Cardiac fibroblast (primary cell): ENCODE data around the gene DNAJB6.

Source experiments
- DNase-seq, 2 donors: peaks; one replicate each; pipeline versions ENCODE4 v3.0.0 to v3.0.0-alpha.2; 2010; ENCODE audit warnings: low read depth in 2 of 2
- H3K4me3 ChIP-seq, 2 donors: replicated peaks in 1 of 2; 1 replicate in 1 of 2; 2 replicates in 1 of 2; pipeline ENCODE4 v1.5.1; 2011; ENCODE audit warnings: low read depth in 2 of 2, low read length in 2 of 2, mild to moderate bottlenecking in 2 of 2, moderate library complexity in 1 of 2
- TF ChIP-seq, protein P1 (sequence below): IDR thresholded peaks from one replicate; pipeline ENCODE4 v1.5.1; 2011; ENCODE audit warnings: low read depth, mild to moderate bottlenecking, low read length, inconsistent platforms

Gene DNAJB6

DNA sequence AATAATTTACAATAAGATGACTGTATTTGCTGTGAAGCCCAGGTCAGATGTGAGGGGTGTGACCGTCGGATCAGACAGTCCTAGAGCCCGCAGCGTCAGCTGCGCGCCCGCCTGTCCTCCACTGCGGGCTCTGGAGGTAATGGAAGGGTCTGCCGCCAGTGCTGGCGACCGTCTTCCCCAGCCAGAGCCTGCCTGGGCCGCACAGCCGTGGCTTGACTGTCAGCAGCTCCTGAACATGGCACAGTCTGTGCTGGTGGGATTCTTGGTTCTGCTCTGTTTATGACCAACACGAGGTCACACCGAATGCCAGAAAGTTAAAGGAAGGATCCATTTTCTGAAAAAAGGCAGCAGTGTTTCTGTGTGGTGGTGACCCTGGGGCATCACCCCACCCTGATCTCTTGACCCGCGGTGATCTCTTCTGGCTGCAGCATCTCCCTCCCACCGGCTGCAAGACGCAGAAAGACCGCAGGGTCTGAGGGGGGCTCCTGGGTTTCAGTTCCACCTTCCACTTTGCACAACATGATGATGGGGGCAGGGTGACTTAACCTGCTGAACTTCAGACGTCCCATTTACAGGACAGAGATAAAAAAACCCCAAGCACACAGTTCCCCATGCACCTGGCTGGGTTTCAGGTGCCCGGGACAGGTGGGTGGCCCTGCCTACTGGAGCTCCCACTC, 103.7 kb downstream of the DNAJB6 start:
- TF ChIP-seq, protein P1, sequence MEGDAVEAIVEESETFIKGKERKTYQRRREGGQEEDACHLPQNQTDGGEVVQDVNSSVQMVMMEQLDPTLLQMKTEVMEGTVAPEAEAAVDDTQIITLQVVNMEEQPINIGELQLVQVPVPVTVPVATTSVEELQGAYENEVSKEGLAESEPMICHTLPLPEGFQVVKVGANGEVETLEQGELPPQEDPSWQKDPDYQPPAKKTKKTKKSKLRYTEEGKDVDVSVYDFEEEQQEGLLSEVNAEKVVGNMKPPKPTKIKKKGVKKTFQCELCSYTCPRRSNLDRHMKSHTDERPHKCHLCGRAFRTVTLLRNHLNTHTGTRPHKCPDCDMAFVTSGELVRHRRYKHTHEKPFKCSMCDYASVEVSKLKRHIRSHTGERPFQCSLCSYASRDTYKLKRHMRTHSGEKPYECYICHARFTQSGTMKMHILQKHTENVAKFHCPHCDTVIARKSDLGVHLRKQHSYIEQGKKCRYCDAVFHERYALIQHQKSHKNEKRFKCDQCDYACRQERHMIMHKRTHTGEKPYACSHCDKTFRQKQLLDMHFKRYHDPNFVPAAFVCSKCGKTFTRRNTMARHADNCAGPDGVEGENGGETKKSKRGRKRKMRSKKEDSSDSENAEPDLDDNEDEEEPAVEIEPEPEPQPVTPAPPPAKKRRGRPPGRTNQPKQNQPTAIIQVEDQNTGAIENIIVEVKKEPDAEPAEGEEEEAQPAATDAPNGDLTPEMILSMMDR: no peak
- DNase-seq: no peak
- no peak overlapping the region for H3K4me3 ChIP-seq

DNA sequence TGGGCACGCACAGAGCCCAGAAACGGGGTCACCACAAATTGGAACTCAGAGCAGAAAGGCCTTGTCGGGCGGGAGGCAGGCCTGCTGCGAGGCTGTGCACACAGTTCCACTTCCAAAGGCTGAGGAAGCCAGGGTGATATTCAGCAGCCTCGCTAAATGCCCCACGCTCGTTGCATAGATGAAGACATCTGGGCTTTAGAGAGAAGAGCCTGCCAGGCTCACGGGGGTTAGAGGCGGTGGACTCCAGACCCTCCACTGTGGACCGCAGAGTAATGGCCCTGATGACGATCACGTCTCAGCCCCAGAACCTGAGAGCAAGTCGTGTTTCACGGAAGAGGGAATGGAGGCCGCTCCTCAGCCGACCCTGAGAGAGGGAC, 104.2 kb downstream of the DNAJB6 start:
- no peak for DNase-seq
- TF ChIP-seq, protein P1: no peak
- no peak overlapping the region for H3K4me3 ChIP-seq

DNA sequence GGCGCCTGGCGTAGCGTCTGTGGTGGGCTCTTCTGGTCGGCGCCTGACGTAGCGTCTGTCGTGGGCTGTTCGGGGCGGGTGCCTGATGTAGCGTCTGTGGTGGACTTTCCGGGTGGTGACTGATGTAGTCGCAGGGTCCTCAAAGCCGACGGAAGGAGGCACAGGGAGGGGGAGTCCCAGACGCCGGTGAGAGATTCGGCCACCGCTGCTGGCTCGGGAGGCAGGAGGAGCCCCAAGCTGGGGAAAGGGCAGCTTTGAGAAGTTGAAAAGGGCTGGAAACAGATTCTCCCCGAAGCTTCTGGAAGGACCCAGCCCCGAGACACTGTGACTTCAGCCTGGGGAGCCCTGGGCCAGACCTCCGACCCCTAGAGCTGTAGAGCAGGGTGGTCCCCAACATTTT, 105.7 kb downstream of the DNAJB6 start:
- H3K4me3 ChIP-seq: no peak overlapping the region
- TF ChIP-seq, protein P1: no peak
- DNase-seq: no peak

DNA sequence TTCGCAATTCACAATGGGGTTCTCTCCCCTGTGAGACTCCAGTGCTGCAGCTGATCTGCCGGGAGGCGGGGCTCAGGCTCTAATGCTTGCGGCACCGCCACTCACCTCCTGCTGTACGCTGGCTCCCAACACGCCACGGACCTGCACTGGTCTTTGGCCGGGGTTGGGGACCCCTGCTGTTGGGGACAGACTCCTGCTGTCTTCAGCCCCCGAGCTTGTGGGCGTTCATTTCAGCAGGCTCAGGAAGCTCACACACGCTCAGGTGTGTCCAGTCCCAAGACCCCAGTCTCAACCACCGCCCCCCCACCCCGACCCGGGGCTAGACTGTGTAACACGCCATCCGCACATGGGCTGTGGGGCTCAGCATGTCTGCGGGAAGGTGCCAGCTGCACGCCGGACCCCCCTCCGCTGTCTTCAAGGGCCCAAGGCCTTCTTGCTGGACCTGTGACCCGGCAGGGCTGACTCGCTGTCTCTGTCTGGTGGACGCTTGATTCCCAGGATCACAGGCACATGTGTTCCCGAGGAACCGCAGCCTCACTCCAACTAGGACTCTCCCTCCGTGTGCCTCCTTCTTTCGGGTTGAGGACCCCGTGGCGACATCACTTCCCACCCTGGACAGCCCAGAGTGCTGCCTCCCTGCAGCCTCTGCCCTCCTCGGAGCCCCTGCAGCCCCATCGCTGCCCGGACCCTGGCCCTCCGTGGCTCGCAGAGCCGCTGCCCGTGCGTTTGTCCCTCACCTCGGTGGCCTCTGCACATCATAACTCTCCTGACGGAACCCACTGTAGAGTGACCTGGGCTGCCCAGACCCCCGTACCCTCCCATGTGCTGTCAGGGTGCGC, 106.4 kb downstream of the DNAJB6 start:
- no peak overlapping the region for H3K4me3 ChIP-seq
- no peak for DNase-seq
- TF ChIP-seq, protein P1: no peak

DNA sequence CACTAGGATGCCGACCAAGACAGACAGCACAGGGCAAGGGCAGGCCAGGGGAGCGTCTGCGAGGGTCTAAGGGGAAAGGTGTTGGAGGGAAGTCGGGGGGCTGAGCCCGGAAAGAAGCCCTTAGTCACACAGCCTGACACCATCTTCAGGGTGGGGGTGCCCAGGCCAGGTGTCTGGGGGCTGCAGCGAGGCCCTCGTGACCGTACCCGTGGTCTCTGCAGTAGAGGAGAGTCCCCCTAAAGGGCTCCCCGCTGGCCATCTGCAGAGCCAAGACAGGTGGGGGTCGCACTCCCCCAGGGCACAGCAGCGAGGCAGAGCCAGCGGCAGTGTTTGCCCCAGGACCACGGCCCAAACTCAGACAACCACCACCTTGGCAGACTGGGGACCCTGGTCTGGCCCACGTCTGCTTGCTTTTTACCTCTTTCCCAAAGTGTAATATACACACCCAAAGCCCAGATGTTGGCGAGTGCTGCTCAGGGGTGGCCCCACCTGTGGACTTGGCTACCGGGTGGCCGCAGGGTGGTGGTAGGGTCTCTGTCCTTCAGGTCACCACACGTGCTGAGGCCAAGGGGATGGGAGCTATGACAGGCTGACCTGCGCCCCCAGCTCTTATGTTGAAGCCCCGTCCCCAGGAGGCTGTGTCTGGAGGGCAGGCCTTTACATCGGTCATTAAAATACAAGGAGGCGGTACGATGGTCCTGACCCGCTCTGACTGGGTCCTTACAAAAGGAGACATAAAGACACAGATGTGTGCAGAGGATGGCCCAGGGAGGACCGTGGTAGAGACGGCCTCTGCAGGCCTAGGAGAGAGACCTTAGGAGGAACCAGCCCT, 107.4 kb downstream of the DNAJB6 start:
- TF ChIP-seq, protein P1: no peak
- H3K4me3 ChIP-seq: no peak overlapping the region
- DNase-seq: no peak

DNA sequence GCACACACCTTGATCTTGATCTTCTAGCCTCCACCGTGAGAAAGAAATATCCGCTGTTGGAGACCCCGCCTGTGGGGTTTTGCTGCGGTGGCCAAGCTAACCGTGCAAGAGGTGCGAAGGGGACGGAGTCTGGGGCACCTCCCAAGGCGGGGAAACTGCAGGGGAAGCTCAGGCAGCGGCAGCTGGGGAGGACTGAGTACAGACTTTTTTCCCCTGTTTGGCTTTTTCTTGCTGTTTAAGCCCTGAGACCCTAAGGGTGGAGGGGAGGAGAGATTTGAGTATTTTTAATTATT, 108.0 kb downstream of the DNAJB6 start:
- no peak for DNase-seq
- no peak overlapping the region for H3K4me3 ChIP-seq
- TF ChIP-seq, protein P1: no peak
